ENCODE measurements around the gene SLC25A21.

SLC25A21 gene

DNA sequence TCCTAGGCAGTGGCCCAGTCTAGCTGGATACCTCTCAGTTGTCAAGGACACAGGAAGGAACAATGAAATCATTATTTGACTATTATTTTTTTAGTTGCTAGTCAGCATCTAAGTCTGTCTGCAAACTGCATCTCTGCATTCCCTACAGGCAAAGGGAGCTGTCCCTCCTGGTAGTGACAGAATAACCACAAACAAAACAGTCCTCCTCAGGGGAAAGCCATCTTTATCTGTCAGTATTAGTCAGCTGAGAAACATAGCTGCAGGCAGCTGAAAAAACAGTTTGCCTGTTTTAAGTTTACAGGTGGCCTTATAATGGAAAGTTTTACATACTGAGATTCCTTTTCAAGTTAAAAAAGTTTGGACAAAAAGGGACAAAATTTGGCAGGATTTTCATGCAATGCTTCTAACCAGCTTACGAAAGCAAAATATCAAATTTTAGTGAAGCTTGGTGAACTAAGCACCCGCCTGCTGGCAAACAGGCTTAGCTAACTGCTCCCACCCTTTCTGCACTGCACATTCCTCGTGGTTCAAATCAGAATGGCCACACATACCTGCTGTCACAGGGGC, 29.5 kb downstream of the SLC25A21 start:
- no peak for DNase-seq

DNA sequence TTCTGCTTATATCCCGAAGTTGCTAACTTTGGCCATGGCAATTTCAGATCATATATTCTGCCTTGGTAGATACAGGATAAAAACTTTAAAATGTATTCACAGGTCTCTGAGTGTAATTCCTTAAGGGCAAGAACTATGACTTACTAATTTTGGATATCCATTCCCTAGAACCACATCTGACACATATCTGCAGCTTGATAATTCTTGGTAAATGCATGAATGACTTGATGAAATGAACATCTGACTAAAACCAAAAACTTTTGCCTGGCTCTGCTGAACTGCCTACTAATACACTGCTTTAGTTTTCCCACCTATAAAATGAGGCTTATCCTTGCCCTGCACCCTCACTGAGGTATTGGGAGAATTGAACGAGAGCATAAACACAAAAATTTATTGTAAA, 32.2 kb downstream of the SLC25A21 start:
- no peak for DNase-seq

DNA sequence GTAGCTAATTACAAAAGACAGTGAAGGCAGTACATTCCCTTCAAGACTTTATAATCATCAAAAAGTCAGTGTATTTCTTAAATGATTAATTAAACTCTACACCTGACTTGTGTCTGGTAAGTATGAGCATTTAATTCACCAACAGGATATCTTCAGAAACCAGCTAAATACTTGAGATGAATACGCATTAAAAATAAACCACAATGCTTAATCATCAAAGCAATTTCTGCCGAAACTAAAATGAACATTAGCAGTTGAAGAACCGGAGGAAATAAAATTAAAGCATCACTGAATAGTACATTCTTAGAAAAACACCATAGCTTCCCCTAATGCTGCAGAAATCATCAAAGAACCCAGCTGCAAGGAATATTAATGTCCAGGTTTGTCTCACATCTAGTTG, 32.7 kb downstream of the SLC25A21 start:
- no peak for DNase-seq

DNA sequence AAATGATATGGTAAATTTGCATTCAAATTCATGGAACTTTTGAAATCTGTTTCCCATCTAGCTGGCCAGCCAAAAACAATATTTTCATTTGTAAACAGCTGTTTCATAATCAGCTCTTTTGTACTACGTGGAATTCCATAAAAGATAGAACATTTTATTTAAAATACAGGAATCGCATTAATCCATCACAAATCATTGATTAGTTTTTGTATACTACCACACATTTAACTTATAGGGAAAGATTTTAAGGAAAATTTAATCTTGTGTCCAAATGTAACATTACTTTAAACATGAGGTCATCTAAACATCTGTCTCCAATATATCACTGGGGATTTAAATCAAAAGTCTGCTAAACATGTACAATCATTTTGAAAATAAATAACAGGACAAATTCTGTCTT, 33.5 kb downstream of the SLC25A21 start:
- no peak for DNase-seq

DNA sequence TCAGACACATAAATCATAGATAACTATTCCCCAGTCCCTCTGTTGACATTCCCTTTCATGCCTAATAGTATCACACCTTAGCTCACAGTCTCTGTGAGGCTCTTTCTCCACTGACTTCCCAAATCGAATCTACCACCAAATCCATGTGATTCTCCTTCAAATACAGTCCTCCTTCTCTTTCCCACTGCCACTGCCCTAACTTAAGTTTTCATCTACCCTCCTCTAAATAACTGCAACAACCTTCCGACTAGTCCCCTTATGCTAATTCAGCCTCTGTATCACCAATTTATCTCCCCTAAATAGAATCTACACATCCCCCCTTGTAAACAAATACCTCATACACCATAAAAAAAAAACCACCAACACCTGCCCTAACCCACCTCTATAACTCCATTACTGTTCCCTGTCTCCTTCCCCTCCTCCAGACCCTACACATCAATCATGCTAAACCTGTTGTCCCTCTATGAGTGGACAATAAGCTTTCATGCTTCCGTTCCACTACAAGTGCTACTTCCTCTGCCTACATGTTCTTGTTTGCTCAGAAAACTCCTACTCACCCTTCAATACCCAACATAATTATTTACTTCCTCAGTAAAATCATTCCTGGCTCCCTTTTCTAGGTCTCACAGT, 39.0 kb downstream of the SLC25A21 start:
- no peak for DNase-seq

DNA sequence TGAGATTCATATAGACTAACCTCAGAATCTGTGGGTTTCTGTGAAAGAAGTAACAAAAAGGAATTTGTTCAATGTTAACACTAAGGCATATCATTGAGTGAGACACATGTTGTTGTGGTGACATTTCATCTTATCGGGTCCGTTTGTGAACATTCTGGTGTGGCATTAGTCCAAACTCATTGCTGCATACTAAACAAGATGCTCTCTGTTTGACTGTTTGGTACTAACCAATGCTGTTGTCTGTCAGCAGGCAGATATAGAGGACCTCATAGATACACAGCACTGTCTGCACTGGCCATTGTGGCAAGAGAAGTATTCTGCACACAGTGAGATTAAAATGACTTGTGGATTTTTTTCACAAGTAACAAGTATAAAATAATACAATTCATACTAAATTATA, 41.2 kb downstream of the SLC25A21 start:
- DNase-seq: peak; percentile 70

DNA sequence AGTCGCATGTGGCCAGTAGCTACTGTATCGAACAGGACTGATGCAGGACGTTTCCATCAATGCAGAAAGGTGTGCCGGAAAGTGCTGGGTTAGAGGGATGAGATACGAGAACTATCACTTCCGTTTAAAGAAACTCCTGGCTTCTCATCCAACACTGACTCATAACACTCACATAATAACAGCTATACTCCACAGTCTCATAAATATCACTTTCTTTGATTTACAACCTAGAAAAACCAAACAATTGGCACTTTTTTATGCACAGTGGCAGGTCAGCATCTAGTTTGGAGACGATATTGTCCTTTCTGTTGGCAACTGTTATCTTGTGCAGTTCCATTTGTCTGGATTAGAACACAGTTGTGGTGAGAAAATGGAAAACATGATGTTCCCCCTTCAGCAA, 43.4 kb downstream of the SLC25A21 start:
- DNase-seq: no peak

DNA sequence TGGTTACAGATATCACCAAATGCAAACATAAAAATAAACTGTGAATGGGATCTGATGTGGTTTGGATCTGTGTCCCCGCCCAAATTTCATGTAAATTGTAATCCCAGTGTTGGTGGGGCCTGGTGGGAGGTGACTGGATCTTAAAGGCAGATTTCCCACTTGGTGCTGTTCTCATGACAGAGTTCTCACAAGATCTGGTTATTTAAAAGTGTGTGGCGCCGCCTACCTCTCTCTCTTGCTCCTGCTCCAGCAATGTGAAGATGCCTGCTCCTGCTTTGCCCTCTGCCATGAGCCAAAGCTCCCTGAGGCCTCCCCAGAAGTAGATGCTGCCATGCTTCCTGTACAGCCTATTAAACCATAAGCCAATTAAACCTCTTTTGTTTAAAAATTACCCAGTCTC, 47.8 kb downstream of the SLC25A21 start:
- peak; percentile 20 for DNase-seq

DNA sequence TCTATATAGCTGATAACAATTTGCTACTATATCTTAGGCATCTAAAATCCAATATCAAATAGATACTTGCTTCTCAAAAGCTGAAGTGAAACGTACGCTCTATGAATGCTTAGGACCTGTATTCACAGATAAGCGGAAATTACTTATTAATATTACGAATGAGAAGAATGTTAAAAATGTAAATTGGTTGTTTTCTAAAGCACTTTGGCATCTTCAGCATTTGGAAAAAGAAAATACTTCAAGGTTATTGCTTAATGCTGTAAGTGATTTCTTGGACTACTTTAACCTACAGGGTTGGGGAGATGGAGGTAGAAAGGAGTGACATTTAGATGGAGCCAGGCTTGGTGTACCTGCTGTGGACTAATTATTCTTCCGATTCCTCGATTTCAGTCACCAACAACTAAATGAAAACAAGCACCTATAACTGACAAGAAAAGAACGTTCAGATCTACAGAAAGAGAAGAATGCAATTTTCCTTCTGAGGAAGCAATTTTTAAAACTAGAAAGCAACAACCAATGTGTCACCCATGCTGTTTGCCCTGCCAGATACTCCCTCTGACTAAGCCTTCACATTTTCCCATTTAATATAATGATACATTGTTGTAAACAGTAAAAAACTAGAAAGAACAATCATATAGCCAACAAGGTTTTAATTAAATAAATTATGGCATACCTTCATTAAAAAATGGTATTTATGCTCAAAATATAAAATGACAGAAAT, 49.3 kb downstream of the SLC25A21 start:
- no peak for DNase-seq

DNA sequence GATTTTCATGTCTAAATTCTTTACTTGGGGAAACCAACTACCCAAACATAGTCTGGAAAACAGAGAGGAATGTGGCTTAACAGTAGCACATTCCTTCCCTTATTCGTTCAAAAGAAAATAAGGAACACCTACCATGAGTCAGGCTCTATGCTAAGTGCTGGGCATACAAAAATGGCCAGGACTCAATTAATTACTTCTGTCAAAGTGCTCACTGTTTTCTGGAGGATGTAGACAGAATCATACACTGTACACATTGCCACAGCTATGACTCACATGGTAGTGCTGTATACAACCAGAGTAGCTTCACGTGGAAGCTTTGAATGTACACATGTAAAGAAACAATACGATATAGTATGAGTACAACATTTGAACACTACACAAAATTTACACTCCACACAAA, 50.1 kb downstream of the SLC25A21 start:
- no peak for DNase-seq

DNA sequence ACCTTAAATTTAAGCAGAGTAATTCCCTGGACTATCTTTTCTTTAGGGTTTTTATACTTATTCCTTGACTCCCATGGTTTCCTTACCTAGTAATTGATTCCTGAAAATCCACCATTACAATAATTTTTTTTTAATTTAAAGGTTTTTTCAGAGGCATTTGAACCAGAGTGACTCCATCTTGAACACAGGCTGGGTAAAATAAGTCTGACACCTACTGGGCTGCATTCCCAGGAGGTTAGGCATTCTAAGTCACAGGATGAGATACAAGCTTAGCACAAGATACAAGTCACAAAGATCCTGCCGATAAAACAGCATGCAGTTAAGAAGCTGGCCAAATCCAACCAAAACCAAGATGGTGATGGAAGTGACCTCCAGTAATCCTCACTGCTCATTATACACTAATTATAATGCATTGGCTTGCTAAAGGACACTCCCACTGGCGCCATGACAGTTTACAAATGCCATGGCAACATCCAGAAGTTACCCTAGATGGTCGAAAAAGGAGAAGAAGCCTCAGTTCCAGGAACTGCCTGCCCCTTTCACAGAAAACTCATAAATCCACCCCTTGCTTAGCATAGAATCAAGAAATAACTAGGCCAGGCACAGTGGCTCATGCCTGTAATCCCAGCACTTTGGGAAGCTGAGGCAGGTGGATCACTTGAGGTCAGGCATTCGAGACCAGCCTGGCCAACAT, 53.6 kb downstream of the SLC25A21 start:
- DNase-seq: no peak

DNA sequence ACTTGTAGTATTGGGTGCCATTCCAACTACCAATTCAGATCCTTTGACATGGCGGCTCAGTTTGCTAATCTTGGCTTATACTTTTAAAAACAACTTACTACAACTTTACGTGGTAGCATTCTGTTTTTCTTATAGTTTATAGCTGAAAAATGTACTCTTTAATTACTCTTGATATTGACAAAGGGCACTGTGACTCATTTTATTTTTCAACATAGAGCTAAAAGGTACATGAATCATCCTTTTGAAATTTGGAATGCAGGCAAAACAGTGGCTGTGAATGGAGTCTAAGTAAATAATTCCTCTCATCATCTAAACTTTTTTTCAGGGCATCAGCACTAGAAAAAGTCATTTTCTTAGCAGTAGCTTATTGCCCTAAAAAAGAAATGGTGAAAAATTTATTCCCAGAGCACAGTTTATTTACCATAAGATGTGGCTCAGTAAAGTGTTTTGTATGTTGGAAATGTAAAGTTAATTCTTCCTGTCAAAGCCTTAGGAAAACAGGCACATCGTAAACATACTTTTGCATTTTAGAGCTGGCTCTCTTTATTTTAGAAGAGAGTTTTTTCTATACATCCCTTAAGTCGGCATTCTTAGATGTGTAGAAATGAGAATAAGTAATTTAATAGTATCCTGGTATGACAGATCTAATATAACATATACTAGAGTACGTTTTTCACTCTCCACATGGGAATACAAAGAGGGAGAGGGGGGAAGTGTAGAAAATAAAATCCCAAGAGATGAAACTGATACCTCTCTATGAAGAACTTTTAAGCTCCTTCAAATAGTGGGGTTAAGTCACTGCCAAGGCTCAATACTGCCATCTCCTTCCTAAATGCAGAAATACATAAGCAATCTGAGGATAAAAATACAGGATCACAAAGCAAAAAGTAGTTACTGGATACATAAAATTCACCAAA, 55.2 kb downstream of the SLC25A21 start:
- peak; percentile 8 for DNase-seq

DNA sequence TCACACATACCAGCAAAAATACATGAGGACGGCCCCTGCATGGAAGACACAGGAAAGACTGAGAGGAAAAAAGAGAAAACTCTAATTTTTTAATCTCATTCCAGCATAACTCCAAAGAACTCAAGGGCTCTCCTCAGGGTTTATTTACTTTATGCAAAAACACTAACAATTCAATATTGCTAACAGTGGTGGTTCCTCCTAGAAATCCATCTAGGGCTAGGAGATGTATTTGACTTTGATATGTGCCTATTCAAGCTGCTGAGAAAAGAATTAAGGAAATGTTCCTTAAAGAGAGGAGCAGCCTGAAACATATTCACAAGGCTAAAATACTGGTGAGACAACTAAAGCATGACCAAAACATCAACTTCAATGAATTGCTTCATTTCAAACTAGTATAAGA, 57.0 kb downstream of the SLC25A21 start:
- no peak for DNase-seq

DNA sequence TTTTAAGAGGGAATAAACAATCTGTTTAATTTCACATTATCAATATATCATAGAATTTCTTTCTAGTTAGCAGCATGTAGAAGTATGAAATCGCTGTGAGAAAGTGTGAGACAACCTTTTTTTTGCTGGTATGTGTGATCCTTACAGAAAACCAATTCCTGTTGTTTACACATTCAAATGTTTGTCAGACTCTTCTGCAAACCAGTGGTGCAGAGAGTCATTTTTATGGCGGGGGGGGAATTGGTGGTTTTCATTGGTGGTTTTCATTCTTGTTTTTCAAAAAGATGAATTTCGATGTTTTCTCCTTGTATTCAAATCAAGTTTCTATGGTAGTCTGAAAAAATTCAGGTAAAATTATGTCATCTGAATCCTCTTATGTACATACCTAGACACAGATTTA, 57.8 kb downstream of the SLC25A21 start:
- no peak for DNase-seq

DNA sequence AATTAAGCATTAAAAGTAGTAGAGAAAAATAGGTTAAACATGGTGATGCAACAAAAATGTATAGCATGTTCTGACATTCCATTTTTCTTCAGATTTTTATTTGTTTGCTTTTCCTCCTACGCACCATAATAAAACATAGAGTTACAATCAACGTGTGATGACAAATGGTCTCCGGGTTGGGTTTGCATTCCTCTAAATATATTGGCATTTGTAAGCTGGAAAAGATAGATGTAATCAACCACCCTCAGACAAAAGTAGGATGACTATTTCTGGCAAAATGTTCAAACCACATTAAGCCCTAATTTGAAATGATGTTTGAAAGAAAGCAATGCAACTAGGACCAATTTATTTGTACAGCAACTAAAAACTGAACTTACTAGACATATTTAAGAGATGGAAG, 58.4 kb downstream of the SLC25A21 start:
- no peak for DNase-seq

DNA sequence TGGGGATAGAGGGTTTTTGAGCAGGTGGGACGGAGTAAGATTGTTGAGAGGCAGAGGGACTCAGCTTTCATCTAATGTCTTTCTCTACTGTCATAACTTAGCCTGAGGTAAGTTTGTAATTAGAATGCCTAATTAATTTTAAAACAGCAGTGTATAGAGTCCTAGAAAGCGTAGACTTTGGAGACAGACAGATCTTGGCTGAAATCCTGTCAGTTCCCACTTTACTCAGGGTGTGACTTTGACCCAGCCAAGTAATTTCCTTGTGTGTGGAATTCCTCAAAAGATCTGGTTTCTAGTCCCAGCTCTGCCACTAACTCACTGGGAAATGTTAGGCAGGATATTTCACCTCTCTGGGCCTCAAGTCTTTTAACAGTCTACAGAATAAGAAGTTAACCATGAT, 74.3 kb downstream of the SLC25A21 start:
- no peak for DNase-seq

DNA sequence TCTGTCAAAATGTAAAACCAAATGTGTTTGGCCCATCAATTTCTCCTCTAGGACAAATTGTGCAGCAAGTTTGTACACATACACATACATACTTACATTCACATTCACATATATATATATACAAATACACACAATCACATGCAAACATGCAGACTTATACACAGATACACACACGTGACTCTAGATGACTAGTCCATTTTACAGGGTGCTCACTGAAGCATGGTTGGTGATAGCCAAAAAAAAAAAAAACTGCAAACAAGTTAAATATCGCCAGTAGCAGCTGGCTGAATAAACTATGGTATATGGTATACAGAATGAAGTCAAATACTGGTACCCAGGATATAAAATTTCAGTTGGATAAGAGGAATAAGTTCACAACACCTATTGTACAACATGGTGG, 77.9 kb downstream of the SLC25A21 start:
- no peak for DNase-seq

DNA sequence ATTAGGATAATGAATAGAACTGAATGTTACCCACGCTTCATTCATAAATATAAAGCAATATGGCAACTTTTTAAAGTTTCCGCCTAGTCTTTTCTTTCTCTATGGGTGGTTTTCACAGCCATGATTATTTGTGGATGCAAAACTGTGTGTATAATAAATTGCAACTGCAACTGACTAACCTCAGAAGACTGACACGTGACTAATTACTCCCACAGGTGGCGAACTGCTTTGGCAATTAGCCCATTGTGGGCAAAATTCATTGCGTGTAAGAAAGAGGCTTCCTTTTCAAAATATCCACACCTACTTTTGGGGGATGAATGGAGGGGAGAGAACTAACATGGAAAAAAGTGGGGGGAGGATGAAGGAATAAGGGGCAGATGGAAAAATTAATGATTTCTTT, 79.0 kb downstream of the SLC25A21 start:
- peak; percentile 7 for DNase-seq

DNA sequence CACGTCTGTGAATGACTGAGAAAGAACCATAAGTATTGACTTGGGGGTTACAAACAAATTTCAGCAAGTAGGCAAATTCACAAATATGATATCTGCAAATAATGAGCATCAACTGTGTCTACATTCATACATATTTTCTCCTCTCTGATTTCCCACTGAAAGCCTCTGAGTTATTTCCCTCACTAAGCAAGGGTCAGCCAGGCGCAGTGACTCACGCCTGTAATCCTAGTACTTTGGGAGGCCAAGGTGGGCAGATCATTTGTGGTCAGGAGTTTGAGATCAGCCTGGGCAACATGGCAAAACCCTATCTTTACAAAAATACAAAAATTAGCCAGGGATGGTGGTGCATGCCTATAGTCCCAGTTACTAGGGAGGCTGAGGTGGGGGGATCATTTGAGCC, 80.8 kb downstream of the SLC25A21 start:
- DNase-seq: no peak

DNA sequence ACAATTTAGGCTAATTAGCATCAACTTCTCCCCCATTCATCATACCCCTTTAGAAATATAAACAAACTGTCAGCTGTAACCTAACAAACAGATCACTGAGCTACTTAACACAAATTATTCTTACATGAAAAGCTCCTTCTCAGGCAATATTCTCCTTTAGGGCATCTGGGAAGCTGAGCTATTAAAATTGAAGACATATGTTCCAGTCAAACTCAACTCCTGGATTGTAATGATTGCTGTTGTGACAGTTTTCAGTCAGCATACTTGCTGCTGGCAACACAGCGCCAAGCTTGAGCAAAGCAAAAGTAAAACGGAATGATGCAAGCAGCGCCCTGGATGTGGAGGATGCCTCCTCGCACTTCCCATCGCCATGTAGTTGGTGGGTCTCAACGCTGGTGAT, 82.4 kb downstream of the SLC25A21 start:
- no peak for DNase-seq

DNA sequence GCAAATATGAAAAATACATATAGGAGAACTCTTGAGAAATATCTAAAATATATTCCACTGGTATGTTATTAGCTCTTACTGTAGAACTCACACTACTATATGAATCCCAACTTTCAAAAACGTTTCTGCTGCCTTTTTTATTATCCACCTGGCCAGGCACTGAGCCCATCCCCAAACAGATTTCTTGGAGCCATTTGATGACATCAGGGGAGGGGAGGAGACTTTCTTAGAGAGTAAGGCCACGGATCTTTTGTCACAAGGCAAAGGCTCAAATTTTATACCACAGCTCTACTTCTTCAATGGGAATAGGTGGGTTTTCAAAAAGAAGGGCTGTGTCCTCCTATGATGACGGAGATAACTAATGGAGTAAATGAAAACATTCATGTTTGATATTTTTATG, 83.0 kb downstream of the SLC25A21 start:
- no peak for DNase-seq

DNA sequence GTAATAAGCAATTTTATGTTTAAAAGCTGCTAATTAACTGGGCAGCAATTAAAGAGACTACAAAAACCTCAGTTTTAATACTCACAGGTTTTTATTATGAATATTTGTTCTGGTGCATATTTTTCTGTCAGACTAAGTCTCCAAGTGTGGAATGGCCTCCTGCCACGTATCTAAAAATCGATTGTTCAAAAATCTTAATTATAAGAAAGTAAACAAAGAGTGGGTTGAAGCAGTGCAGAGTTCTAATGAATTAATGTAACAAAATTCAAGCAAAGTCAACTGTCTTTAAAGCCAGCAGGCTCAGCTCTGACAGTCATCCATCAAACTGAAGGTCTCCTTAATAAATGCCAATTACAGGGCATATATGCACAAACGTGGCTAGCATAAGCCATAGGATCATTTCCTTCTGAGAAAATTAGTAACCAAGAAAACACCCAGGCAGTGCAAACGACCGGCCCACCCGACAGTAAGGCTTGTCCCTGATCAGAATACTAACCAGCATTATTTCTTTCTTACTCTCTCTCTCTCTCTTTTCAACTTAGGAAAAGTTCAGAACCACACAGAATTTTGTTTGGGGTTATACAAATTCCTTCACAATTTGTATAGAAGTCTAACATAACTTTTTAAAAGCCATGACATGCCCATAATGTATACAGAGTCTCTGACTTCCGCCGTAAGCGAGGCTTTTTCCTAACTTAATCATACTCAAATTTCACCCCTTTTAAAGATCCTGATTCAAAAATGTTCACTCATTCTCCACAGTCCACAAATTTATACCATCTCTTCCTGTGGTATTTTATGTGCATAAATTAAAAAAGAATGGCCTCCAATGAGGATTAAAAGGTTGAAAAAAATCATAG, 83.8 kb downstream of the SLC25A21 start:
- DNase-seq: no peak
